HG02981 (cell line): ENCODE results near the gene CCT6A.
A peak's percentile ranks its signal among the peaks of the same experiment; 100 is the strongest.
"Not testable (repeated sequence)": the region's sequence is repeated elsewhere in the genome, so short reads cannot be mapped to it uniquely, and the experiment has no call there.

Experiments
- ATAC-seq: cut with Tn5 transposase; IDR thresholded peaks from one replicate; pipeline ENCODE4 v1.9.1; 2021; ENCODE audit warnings: mild to moderate bottlenecking, moderate library complexity; ENCODE audit not compliant: unreplicated experiment

Gene CCT6A

GRCh38 chr7:56051339-56052191 is at the start of gene CCT6A, which contains the start of gene PSPH:
CCT6A (plus strand) TSS chr7:56051765; CDS start chr7:56051849, 84 bp downstream.
PSPH (minus strand) TSS chr7:56051444; CDS start chr7:56021212, 30,232 bp downstream.
- peak; percentile 94 for ATAC-seq

GRCh38 chr7:56003749-56004148 is 47.8 kb upstream of the CCT6A start:
- ATAC-seq: no peak

- ATAC-seq: no peak
Measured at GRCh38 chr7:56007167-56007652, 44.4 kb upstream of the CCT6A start.

GRCh38 chr7:56007891-56008290 is 43.7 kb upstream of the CCT6A start:
- ATAC-seq: no peak

- ATAC-seq: no peak
Measured at GRCh38 chr7:56009695-56010094, 41.9 kb upstream of the CCT6A start.

GRCh38 chr7:56017015-56017414 is 34.5 kb upstream of the CCT6A start:
- not testable (repeated sequence) for ATAC-seq

- ATAC-seq: no peak
Measured at GRCh38 chr7:56019501-56019900, 32.1 kb upstream of the CCT6A start.

- no peak for ATAC-seq
Measured at GRCh38 chr7:56023500-56023899, 28.1 kb upstream of the CCT6A start.

- no peak for ATAC-seq
Measured at GRCh38 chr7:56026538-56026937, 25.0 kb upstream of the CCT6A start.

- ATAC-seq: no peak
Measured at GRCh38 chr7:56028942-56029630, 22.5 kb upstream of the CCT6A start.

- no peak for ATAC-seq
Measured at GRCh38 chr7:56030340-56030739, 21.2 kb upstream of the CCT6A start.

- not testable (repeated sequence) for ATAC-seq
Measured at GRCh38 chr7:56031556-56031955, 20.0 kb upstream of the CCT6A start.

GRCh38 chr7:56032578-56032977 is 19.0 kb upstream of the CCT6A start:
- not testable (repeated sequence) for ATAC-seq

- peak; percentile 95 for ATAC-seq
Measured at GRCh38 chr7:56033671-56034432, 17.7 kb upstream of the CCT6A start.

- no peak for ATAC-seq
Measured at GRCh38 chr7:56040730-56041129, 10.8 kb upstream of the CCT6A start.

GRCh38 chr7:56045758-56046157 is 5.8 kb upstream of the CCT6A start:
- ATAC-seq: not testable (repeated sequence)

- ATAC-seq: no peak
Measured at GRCh38 chr7:56046721-56047445, 4.7 kb upstream of the CCT6A start.

- not testable (repeated sequence) for ATAC-seq
Measured at GRCh38 chr7:56047446-56048116, 4.0 kb upstream of the CCT6A start.

- ATAC-seq: no peak
Measured at GRCh38 chr7:56048245-56048644, 3.3 kb upstream of the CCT6A start.

- ATAC-seq: not testable (repeated sequence)
Measured at GRCh38 chr7:56048763-56049162, 2.8 kb upstream of the CCT6A start.
